ENCODE results near the gene MCM5.
"Not testable (repeated sequence)": the region's sequence is repeated elsewhere in the genome, so short reads cannot be mapped to it uniquely, and the experiment has no call there.

MCM5 gene

GRCh38 chr22:35471566-35471965 is 71.6 kb downstream of the MCM5 start:
- not testable (repeated sequence) for DNase-seq (ENCODE audit: low read depth, low spot score)

GRCh38 chr22:35472488-35472887 is 72.5 kb downstream of the MCM5 start:
- no peak for DNase-seq (ENCODE audit: low read depth, low spot score)

GRCh38 chr22:35473971-35474370 is 74.0 kb downstream of the MCM5 start:
- DNase-seq (ENCODE audit: low read depth, low spot score): no peak

Data from smooth muscle cell of the brain vasculature (primary cell).